HCT116 (cell line): Measurements from ENCODE around the gene SP110.
"Not testable (repeated sequence)": the region's sequence is repeated elsewhere in the genome, so short reads cannot be mapped to it uniquely, and the experiment has no call there.

ENCODE experiments used
- CEBPB ChIP-seq: IDR thresholded peaks from 2 replicates; pipeline ENCODE4 v1.6.1; 2012; ENCODE audit warnings: low read depth
- CTCF ChIP-seq, 3 experiments: fragments of 200-600 bp in 1 of 3; sonication (generic) in 1 of 3; IDR thresholded peaks in 2 of 3; conservative IDR thresholded peaks in 1 of 3; 2 replicates each; pipeline ENCODE4 v1.5.1; 2012 to 2017; ENCODE audit warnings: low read depth in 2 of 3, low read length in 2 of 3, antibody characterized with exemption in 1 of 3, borderline replicate concordance in 1 of 3, control low read depth in 1 of 3, mild to moderate bottlenecking in 1 of 3, mixed read lengths in 1 of 3, mixed run types in 1 of 3, moderate library complexity in 1 of 3; ENCODE audit not compliant: insufficient read depth in 1 of 3
- EZH2 ChIP-seq: fragments of 200-600 bp; sonication (generic); IDR thresholded peaks from 2 replicates; pipeline ENCODE4 v1.6.1; 2017; ENCODE audit warnings: antibody characterized with exemption, mixed run types
- EZH2phosphoT487 ChIP-seq: fragments of 200-600 bp; IDR thresholded peaks from 2 replicates; pipeline ENCODE4 v1.6.1; 2018; ENCODE audit warnings: antibody characterized with exemption, borderline replicate concordance
- MAX ChIP-seq: IDR thresholded peaks from 2 replicates; pipeline ENCODE4 v1.6.1; 2012
- POLR2A ChIP-seq: IDR thresholded peaks from 2 replicates; pipeline ENCODE4 v1.7.0; 2011; ENCODE audit warnings: borderline replicate concordance; ENCODE audit not compliant: insufficient read depth, insufficient read length; ENCODE audit errors: extremely low read depth
- POLR2AphosphoS5 ChIP-seq: IDR thresholded peaks from 2 replicates; pipeline ENCODE4 v1.6.1; 2011; ENCODE audit warnings: mild to moderate bottlenecking, low read depth, low read length, moderate library complexity
- RAD21 ChIP-seq: IDR thresholded peaks from 2 replicates; pipeline ENCODE4 v1.6.1; 2012; ENCODE audit warnings: low read depth, mild to moderate bottlenecking
- SIN3A ChIP-seq: IDR thresholded peaks from 2 replicates; pipeline ENCODE4 v1.6.1; 2012; ENCODE audit warnings: low read depth
- TCF7L2 ChIP-seq: IDR thresholded peaks from 2 replicates; pipeline ENCODE4 v1.7.0; 2011; ENCODE audit warnings: borderline replicate concordance, inconsistent platforms; ENCODE audit not compliant: insufficient read depth, insufficient read length; ENCODE audit errors: extremely low read depth
- ZBTB33 ChIP-seq: IDR thresholded peaks from 2 replicates; pipeline ENCODE4 v1.6.1; 2011; ENCODE audit warnings: mild to moderate bottlenecking, low read length, moderate library complexity; ENCODE audit not compliant: insufficient replicate concordance; ENCODE audit errors: extremely low read depth
- ZNF274 ChIP-seq: fragments of 200-500 bp; sonication (Bioruptor generic); IDR thresholded peaks from 2 replicates; pipeline ENCODE4 v1.6.1; 2014; ENCODE audit warnings: mild to moderate bottlenecking, low read depth, low read length, inconsistent platforms

GRCh38 chr2:230264945-230265344 lies 45.2 kb upstream of the SP110 start:
- TF ChIP-seq CTCF (IDR thresholded peaks at IDR 0.05 in 2 of 3, conservative IDR thresholded peaks at IDR 0.05 in 1 of 3; ENCODE audit: borderline replicate concordance in 1 of 3, insufficient read depth in 1 of 3, low read depth in 2 of 3, low read length in 2 of 3); EZH2; ZBTB33; POLR2A; TCF7L2; CEBPB; ZNF274; RAD21; SIN3A; MAX; POLR2AphosphoS5; EZH2phosphoT487: not testable (repeated sequence)
